ENCODE results near the gene SNX24.

GRCh38 chr5:122885891-122886290 is 40.5 kb downstream of the SNX24 start:
- TF ChIP-seq ZNF670 (tag by site-specific recombination; IDR thresholded peaks at IDR 0.05; ENCODE audit: low read depth) (no peak), ZNF362 (tag by site-specific recombination; IDR thresholded peaks at IDR 0.05) (no peak), ZEB2 (tag by site-specific recombination; IDR thresholded peaks at IDR 0.05) (no peak)

Measured in HEK293 (cell line).